ENCODE measurements around the gene CHD3. TPM values are rescaled to one million over a fixed set of nuclear protein-coding genes. Genes with fewer than 3 reads are reported as not detected.

CHD3 gene
- total RNA-seq, 1 experiment from 2014 or later: 197 TPM

DNA sequence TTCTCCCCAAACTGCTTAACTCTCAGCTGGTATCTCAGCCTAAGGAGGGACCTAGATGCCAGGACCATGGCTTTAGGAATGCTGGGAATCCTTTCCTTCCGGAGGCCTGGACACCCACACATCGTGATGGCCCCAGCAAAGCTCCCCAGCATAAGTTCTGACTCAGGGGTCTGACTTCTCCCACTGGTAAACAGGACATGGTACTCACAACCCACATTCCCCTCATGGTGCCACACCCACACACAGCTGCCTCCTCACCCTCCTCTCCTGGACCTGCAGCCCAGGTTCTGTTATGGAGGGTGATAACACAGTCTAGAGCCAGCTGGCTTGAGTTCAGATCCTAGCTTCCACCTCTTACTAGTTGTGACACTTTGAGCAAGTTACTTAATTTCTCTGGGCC is 28.2 kb downstream of the CHD3 start:
- H3K4me2 ChIP-seq: peak overlapping the region; percentile 70

DNA sequence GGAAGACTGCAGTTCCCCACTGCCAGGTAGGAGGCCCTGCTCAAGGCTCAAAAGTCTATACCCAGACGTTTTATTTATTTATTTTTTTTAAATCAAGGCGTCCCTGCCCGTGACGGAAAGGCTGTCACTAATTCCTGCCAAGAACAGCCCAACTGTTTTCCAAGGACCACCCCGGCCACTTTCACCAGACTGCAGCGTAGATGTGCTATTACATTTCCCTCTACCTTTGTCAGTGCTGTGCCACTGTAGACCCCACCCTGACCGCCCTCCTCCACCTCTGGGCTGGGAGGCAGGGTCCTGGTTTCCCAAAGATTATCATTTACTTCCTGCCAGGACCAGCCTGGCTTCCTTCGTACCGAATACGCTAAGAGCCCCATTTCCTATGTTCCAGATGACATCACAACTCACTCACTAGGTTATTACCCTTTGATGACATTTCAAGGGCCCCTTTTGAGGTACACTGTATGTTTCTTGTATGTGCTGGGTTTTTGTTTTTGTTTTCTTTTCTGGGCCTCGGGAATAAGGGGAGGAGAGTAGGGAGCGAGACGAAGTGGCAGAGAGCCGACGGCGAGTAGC is 33.8 kb downstream of the CHD3 start:
- intact Hi-C loops (cut with micrococcal nuclease; ENCODE audit: unreplicated experiment): no loop called here
- Histone ChIP-seq H4K20me1 (ENCODE audit: insufficient read depth) (no peaks in the 10 kb centered on the region), H3K4me1 (replicated peaks; ENCODE audit: insufficient read depth) (no peaks in the 10 kb centered on the region), H2AFZ (no peak overlapping the region), H3K4me3 (no peak overlapping the region), H3K9me3 (ENCODE audit: insufficient read depth, low read depth) (no peaks in the 10 kb centered on the region), H3K4me2 (no peak overlapping the region), H3K27me3 (ENCODE audit: insufficient read depth, low read depth) (no peaks in the 10 kb centered on the region), H3F3A (ENCODE audit: insufficient read depth, low read depth) (no peaks in the 10 kb centered on the region), H3K9me2 (ENCODE audit: insufficient read depth) (no peaks in the 10 kb centered on the region), H3K36me3 (ENCODE audit: low read depth) (no peaks in the 10 kb centered on the region), H3K27ac (no peak overlapping the region), H3K79me2 (ENCODE audit: low read depth) (no peaks in the 10 kb centered on the region)
- CTCF ChIA-PET: no interaction called here
- BruUV-seq (replicated peaks): no TSS peak
- DNase-seq: no peak
- POLR2A ChIA-PET (ENCODE audit: unreplicated experiment): interaction anchor here (0.6 kb wide), 1 partner anchor 366 kb away, joined by 9 read pairs; the partner anchor contains the start of gene RANGRF
- TF ChIP-seq EZH2 (IDR thresholded peaks at IDR 0.05; ENCODE audit: low read depth) (no peak), CTCF (conservative IDR thresholded peaks at IDR 0.05) (no peak)

More for the DNA sequence above, 28.2 kb downstream of the CHD3 start:
- Histone ChIP-seq H3K4me3 (no peak overlapping the region), H3K4me1 (replicated peaks; ENCODE audit: insufficient read depth) (no peaks in the 10 kb centered on the region), H3F3A (ENCODE audit: insufficient read depth, low read depth) (peaks cover 17% of the 10 kb centered on the region; the same call in 1 of the 2 replicates), H4K20me1 (ENCODE audit: insufficient read depth) (no peaks in the 10 kb centered on the region), H3K27me3 (ENCODE audit: insufficient read depth, low read depth) (no peaks in the 10 kb centered on the region), H3K36me3 (ENCODE audit: low read depth) (no peaks in the 10 kb centered on the region), H3K9me3 (ENCODE audit: insufficient read depth, low read depth) (no peaks in the 10 kb centered on the region), H3K9me2 (ENCODE audit: insufficient read depth) (no peaks in the 10 kb centered on the region), H3K27ac (no peak overlapping the region), H3K79me2 (ENCODE audit: low read depth) (no peaks in the 10 kb centered on the region), H2AFZ (no peak overlapping the region)
- TF ChIP-seq EZH2 (IDR thresholded peaks at IDR 0.05; ENCODE audit: low read depth) (no peak), CTCF (conservative IDR thresholded peaks at IDR 0.05) (no peak)
- BruUV-seq (replicated peaks): no TSS peak
- POLR2A ChIA-PET (ENCODE audit: unreplicated experiment): interaction anchor here (0.6 kb wide), 1 partner anchor 64 kb away, joined by 4 read pairs; no protein-coding TSS in a partner anchor
- intact Hi-C loops (cut with micrococcal nuclease; ENCODE audit: unreplicated experiment): no loop called here
- CTCF ChIA-PET: no interaction called here
- DNase-seq: no peak

GRCh38 chr17:7922845-7923628 is 34.4 kb downstream of the CHD3 start:
- BruUV-seq (replicated peaks): no TSS peak
- Histone ChIP-seq H2AFZ (no peak overlapping the region), H4K20me1 (ENCODE audit: insufficient read depth) (no peaks in the 10 kb centered on the region), H3K27me3 (ENCODE audit: insufficient read depth, low read depth) (no peaks in the 10 kb centered on the region), H3K9me2 (ENCODE audit: insufficient read depth) (no peaks in the 10 kb centered on the region), H3K4me1 (replicated peaks; ENCODE audit: insufficient read depth) (no peaks in the 10 kb centered on the region), H3K4me2 (no peak overlapping the region), H3K4me3 (no peak overlapping the region), H3K9me3 (ENCODE audit: insufficient read depth, low read depth) (no peaks in the 10 kb centered on the region), H3F3A (ENCODE audit: insufficient read depth, low read depth) (no peaks in the 10 kb centered on the region), H3K79me2 (ENCODE audit: low read depth) (no peaks in the 10 kb centered on the region), H3K36me3 (ENCODE audit: low read depth) (no peaks in the 10 kb centered on the region), H3K27ac (no peak overlapping the region)
- TF ChIP-seq EZH2 (IDR thresholded peaks at IDR 0.05; ENCODE audit: low read depth): no peak
- TF ChIP-seq CTCF (conservative IDR thresholded peaks at IDR 0.05): no peak
- CTCF ChIA-PET: no interaction called here
- POLR2A ChIA-PET (ENCODE audit: unreplicated experiment): interaction anchor here (0.6 kb wide), 1 partner anchor 366 kb away, joined by 9 read pairs; the partner anchor contains the start of gene RANGRF
- no peak for DNase-seq
- intact Hi-C loops (cut with micrococcal nuclease; ENCODE audit: unreplicated experiment): no loop called here

Measured in PC-9 (cell line).